ENCODE results near the gene SGIP1. TPM values are rescaled to one million over a fixed set of nuclear protein-coding genes. Genes with fewer than 3 reads are reported as not detected.

The SGIP1 gene
- total RNA-seq, 2 experiments from 2014 or later = not detected

DNA sequence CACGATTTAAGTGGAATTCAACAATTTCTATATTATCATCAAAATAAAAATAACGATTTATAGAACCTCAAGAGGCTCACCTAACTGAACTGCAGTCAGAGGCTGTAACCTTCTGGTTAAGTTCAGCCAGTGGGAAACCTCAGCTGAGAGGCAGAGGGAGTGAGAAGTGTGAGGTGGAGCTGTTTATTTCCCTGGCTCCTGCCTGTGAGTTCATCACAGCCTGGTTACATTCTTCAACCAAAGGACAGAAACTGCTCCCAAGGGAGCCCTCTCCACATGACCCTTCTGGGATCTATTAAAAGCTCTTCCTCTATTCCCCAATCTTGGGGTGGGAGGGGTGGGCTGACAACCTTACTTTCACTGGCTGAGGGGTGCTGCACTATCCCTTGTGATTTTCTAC lies 240.5 kb downstream of the SGIP1 start:
- intact Hi-C loops (cut with micrococcal nuclease) = no loop called here
- Mint-ChIP-seq H3K4me3 (no peak overlapping the region), H3K4me1 (ENCODE audit: low read depth) (peaks cover 21% of the 10 kb centered on the region), H3K36me3 (ENCODE audit: low read depth) (no peaks in the 10 kb centered on the region), H3K9me3 (no peaks in the 10 kb centered on the region), H3K27ac (no peak overlapping the region), H3K27me3 (peaks cover 2% of the 10 kb centered on the region)
- ATAC-seq = no peak
- no peak for TF ChIP-seq CTCF (IDR thresholded peaks at IDR 0.05)
- ChIA-PET CTCF (interaction anchor here (0.6 to 2.0 kb wide), 3 partner anchors 9 to 375 kb away, joined by 3 to 5 read pairs (median 3); no protein-coding TSS in a partner anchor), POLR2A (no interaction called here)
- DNase-seq = no peak

DNA sequence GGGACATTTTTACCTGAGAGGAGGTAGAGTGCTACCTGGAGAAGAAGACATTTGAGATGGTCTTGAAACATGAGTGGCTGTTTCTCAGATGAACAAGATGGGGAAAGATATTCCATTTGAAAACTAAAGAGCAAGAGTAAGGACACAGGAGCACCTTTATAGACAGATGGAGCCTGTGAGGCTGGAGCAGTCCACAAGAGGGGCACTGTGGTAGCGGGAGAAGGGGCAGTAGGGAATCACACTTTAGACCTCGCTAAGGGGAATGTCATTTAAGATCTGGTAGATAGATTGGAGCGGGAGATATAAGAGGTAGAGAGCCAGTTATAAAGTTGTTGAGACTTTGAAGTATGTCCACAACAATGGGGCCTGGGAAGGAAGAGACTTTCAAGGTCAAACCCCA lies 241.7 kb downstream of the SGIP1 start:
- no peak overlapping the region for H3K27ac Mint-ChIP-seq
- H3K4me1 Mint-ChIP-seq (ENCODE audit: low read depth) = peaks cover 9% of the 10 kb centered on the region
- ATAC-seq = no peak
- intact Hi-C loops (cut with micrococcal nuclease) = no loop called here
- no peak for DNase-seq
- TF ChIP-seq CTCF (IDR thresholded peaks at IDR 0.05) = no peak
- no peaks in the 10 kb centered on the region for H3K36me3 Mint-ChIP-seq (ENCODE audit: low read depth)
- peaks cover 3% of the 10 kb centered on the region for H3K27me3 Mint-ChIP-seq
- H3K4me3 Mint-ChIP-seq = no peak overlapping the region
- H3K9me3 Mint-ChIP-seq = no peaks in the 10 kb centered on the region
- ChIA-PET CTCF (interaction anchor here (1.0 to 2.0 kb wide), 2 partner anchors 11 to 374 kb away, joined by 3 to 5 read pairs; no protein-coding TSS in a partner anchor), POLR2A (no interaction called here)

- Mint-ChIP-seq H3K4me3 (no peak overlapping the region), H3K4me1 (ENCODE audit: low read depth) (no peaks in the 10 kb centered on the region), H3K36me3 (ENCODE audit: low read depth) (no peaks in the 10 kb centered on the region), H3K9me3 (no peaks in the 10 kb centered on the region), H3K27me3 (peaks cover 3% of the 10 kb centered on the region), H3K27ac (no peak overlapping the region)
- intact Hi-C loops (cut with micrococcal nuclease) = no loop called here
- no peak for DNase-seq
- ChIA-PET CTCF (interaction anchor here (1.3 to 1.4 kb wide), 2 partner anchors 9 to 13 kb away, joined by 3 read pairs; no protein-coding TSS in a partner anchor), POLR2A (interaction anchor here (0.7 kb wide), 1 partner anchor 631 kb away, joined by 3 read pairs; no protein-coding TSS in a partner anchor)
- ATAC-seq = no peak
- no peak for TF ChIP-seq CTCF (IDR thresholded peaks at IDR 0.05)
Measured at GRCh38 chr1:66777831-66778230, 243.9 kb downstream of the SGIP1 start.

GRCh38 chr1:66778266-66778665 lies 244.3 kb downstream of the SGIP1 start:
- H3K27ac Mint-ChIP-seq = no peak overlapping the region
- H3K4me3 Mint-ChIP-seq = no peak overlapping the region
- intact Hi-C loops (cut with micrococcal nuclease) = no loop called here
- no peak for DNase-seq
- H3K27me3 Mint-ChIP-seq = peaks cover 3% of the 10 kb centered on the region
- POLR2A ChIA-PET = interaction anchor here (0.7 kb wide), 1 partner anchor 630 kb away, joined by 3 read pairs; no protein-coding TSS in a partner anchor
- ATAC-seq = no peak
- no peaks in the 10 kb centered on the region for H3K36me3 Mint-ChIP-seq (ENCODE audit: low read depth)
- CTCF ChIA-PET = interaction anchor here (1.3 to 1.4 kb wide), 2 partner anchors 9 to 13 kb away, joined by 3 read pairs; no protein-coding TSS in a partner anchor
- TF ChIP-seq CTCF (IDR thresholded peaks at IDR 0.05) = no peak
- H3K9me3 Mint-ChIP-seq = no peaks in the 10 kb centered on the region
- no peaks in the 10 kb centered on the region for H3K4me1 Mint-ChIP-seq (ENCODE audit: low read depth)

GRCh38 chr1:66778969-66779368 lies 245.0 kb downstream of the SGIP1 start:
- no peak for TF ChIP-seq CTCF (IDR thresholded peaks at IDR 0.05)
- intact Hi-C loops (cut with micrococcal nuclease) = no loop called here
- peaks cover 3% of the 10 kb centered on the region for H3K27me3 Mint-ChIP-seq
- ChIA-PET POLR2A (no interaction called here), CTCF (interaction anchor here (1.0 to 1.3 kb wide), 2 partner anchors 9 to 371 kb away, joined by 3 read pairs; no protein-coding TSS in a partner anchor)
- no peak overlapping the region for H3K27ac Mint-ChIP-seq
- no peaks in the 10 kb centered on the region for H3K4me1 Mint-ChIP-seq (ENCODE audit: low read depth)
- no peaks in the 10 kb centered on the region for H3K9me3 Mint-ChIP-seq
- H3K36me3 Mint-ChIP-seq (ENCODE audit: low read depth) = no peaks in the 10 kb centered on the region
- ATAC-seq (no peak), DNase-seq (no peak)
- no peak overlapping the region for H3K4me3 Mint-ChIP-seq
